Amniotic epithelial cell (primary cell): ENCODE results near the gene CKS2.
"Not testable (repeated sequence)": the region's sequence is repeated elsewhere in the genome, so short reads cannot be mapped to it uniquely, and the experiment has no call there.

ENCODE experiments used
- DNase-seq: peaks from one replicate; pipeline ENCODE4 v3.0.0-alpha.2; 2010; ENCODE audit warnings: low read depth

Gene CKS2

GRCh38 chr9:89311346-89312221 is 589 bp downstream of the CKS2 start:
- no peak for DNase-seq

DNA sequence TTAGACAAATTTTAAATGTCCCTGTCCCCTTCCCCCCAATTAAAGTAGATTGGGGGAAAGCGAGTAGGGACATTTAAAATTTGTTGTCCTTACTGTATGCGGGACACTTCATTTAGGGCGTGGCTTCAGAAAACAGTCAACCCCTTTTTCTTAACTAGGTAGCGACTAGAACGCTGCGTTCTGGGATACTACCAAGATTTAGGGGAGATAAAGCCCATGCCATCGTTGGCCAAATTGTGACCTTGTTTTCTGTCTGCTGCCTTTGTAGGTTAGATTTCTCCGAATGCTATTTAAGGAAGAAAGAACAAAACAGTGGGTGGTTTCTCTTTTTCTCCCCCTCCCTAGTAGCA is 1.2 kb downstream of the CKS2 start:
- no peak for DNase-seq

DNA sequence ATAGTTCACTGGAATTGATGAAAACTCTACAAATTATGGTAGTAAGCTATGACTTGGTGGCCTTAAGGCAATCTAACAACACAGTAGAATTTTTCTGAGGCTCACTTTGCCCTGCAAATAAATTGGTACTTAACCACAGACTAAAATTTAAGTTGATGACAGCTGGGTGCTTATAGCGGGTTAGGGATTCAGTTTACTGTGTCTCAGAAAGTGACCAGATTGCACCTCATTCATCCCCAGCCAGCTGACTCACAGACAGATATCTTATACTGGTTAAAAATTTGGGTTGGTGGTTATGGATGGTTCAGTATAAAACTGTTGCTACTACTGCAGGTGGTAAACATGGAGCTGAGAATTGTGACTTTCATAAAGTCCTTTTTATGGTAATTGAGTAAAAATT is 2.8 kb downstream of the CKS2 start:
- no peak for DNase-seq

- DNase-seq, result no peak
Measured at GRCh38 chr9:89314955-89315354, 4.0 kb downstream of the CKS2 start.

DNA sequence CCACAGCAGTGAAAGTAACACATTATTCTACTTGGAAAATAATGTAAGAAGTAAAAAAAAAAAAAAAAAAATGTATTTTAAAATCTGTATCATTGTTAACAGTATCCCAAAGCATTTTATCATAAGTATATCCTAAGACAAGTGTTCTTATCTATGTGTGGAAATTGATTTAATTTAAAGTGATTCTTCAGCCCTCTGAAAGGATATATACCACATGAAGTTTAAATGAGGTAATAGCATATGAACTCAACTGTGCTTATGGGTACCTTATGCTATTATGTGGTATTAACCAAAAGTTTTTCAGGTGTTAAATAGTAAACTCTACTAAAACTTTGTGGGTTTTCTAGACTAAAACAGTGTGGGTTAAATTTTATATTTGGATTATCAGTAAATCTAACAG is 4.5 kb downstream of the CKS2 start:
- no peak for DNase-seq

- no peak for DNase-seq
Measured at GRCh38 chr9:89317282-89317681, 6.3 kb downstream of the CKS2 start.

DNA sequence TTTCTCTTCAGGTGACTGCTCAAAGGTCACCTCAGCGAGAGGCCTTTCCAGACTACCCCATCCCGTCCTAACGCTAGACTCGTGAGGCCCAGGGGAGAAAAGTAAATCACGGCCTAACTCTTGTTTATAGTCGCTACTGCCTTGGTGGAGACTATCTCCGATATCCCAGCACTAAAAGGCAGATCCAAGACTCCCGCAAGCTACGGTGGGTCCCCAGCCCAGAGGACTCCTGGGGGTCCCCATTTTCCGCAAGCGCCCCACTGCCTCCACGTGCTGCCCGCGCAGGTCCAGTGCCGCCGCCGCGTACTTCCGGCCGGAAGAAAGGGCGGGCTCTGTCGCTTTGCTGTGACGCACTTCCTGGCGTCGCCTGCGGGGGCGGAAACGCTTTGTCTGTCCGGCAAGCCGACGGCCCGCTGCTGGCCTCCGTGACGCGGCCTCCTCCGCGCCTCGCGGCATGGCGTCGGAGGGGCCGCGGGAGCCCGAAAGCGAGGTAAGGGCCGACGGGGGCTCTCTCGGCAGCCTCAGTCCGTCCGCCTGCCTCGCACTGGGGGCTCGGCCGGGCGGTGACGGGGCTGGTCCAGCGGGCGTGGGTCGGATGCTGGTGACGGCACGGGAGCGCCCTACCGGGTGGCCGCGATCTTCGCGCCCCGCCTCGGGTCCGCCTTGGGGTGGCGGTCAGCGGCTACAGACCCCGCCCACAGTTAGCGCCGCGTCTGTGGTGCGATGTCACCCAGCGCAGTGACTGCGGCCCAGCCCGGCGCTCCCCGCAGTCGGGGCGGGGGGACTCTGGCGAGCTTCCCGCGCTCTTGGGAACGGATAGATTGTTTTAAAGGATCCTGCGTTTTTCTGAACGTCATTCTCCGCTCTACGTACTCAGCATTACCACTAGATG is 7.4 kb downstream of the CKS2 start, which contains the start of gene SECISBP2:
TSS of gene SECISBP2 (plus strand) at position 378 of the 892 bp plus-strand sequence. CDS start at position 455, 77 bp downstream.
- DNase-seq, result peak; percentile 93

GRCh38 chr9:89319015-89319905 is 8.3 kb downstream of the CKS2 start:
- DNase-seq, result no peak

GRCh38 chr9:89323390-89323789 is 12.4 kb downstream of the CKS2 start:
- no peak for DNase-seq

GRCh38 chr9:89325733-89326132 is 14.7 kb downstream of the CKS2 start:
- DNase-seq, result no peak

- DNase-seq, result no peak
Measured at GRCh38 chr9:89328064-89328463, 17.1 kb downstream of the CKS2 start.

DNA sequence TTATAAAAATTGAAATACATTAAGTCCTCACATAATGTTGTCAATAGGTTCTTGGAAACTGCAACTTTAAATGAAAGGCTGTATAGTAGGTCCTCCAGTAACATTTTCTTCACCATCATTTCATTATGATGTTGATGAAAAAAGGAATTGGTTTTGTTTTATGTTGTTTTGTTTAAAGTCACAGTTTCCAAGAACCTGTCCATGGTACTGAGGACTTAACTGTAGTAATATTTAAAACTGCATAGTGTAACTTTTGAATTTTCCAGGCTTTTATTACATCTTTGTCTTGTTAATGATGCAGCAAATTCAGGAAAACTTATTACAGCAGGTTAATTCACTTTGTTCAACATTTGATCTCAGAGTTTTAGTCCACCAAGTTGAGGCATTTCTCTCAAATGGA is 18.9 kb downstream of the CKS2 start:
- DNase-seq, result no peak

- DNase-seq, result no peak
Measured at GRCh38 chr9:89330513-89330912, 19.5 kb downstream of the CKS2 start.

- DNase-seq, result no peak
Measured at GRCh38 chr9:89339807-89340206, 28.8 kb downstream of the CKS2 start.

DNA sequence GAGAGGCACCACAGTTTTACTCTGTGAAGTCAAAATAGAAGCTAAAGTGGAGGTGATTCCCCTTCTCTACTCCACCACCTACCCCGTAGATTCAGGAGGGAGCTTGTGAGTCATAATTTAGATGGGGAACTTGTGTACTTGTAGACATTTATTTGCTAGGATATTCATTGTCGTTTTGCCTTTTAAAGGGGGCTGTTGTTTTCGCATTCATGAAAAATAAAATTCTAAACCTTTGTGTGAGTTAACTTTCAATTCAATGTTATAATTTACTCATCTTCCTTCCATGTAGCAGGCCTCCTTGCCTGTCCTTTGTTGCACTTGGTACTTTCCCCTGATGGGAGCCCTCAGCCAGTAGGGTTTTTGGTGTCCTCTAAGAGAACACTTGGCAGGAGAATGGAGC is 29.3 kb downstream of the CKS2 start:
- no peak for DNase-seq

DNA sequence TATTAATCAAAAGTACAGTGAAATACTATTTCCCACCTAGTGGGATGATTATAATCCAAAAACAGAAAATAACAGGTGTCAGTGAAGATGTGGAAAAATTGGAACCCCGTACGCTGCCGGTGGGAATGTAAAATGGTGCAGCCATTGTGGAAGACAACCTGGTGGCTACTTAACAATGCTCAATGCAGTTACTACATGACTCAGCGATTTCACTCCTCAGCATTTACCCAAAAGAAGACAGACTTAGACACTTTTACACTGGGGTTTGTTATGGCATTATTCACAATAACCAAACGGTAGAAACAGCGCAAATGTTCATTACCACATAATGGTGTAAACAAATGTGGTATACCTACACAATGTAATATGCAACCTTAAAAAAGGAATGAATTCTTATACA is 31.2 kb downstream of the CKS2 start:
- DNase-seq, result no peak

DNA sequence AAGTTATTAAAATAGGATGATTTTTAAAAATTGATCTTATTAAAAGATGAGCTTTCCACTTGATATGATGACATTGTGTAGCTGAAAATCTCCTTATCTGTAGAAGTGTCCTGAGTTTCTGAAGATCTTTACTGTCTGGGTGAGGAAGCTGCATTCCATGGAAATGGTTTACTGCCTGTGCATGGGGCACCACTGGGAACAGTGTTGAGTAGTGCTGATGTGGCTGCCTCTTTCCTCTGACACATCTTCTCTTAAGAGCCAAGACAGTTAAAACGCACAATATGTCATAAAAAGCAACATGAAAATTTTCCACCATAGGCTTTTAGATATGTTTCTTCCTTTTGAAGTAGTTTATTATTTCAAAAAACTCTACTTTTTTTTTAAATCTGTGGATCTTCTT is 32.0 kb downstream of the CKS2 start:
- peak; percentile 18 for DNase-seq

DNA sequence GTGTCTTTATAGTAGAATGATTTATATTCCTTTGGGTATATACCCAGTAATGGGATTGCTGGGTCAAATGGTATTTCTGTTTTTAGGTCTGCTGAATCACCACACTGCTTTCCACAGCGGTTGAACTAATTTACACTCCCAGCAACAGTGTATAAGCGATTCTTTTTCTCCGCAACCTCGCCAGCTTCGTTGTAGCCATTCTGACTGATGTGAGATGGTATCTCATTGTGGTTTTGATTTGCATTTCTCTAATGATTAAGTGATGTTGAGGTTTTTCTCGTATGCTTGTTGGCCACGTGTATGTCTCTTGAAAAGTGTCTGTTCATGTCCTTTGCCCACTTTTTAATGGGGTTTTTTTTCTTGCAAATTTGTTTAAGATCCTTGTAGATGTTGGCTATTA is 32.8 kb downstream of the CKS2 start:
- DNase-seq, result not testable (repeated sequence)

GRCh38 chr9:89345476-89345875 is 34.5 kb downstream of the CKS2 start:
- DNase-seq, result no peak

GRCh38 chr9:89346696-89347095 is 35.7 kb downstream of the CKS2 start:
- DNase-seq, result no peak

DNA sequence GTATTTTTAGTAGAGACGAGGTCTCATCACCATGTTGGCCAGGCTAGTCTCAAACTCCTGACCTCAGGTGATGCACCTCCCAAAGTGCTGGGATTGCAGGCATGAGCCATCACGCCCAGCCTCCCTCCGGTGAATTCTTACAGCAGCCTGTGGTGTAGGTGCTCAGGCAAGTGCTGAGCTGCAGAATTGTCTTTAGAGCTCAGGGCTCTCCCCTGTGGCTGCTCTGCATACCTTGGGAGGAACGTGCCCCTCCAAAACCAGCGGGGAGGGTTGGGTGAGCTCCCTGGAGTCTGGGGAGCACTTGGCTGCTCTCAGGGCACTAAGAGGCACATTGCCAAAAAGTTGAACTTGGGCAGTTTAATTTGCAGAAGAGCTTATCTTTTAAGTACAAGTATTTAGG is 36.7 kb downstream of the CKS2 start:
- no peak for DNase-seq

DNA sequence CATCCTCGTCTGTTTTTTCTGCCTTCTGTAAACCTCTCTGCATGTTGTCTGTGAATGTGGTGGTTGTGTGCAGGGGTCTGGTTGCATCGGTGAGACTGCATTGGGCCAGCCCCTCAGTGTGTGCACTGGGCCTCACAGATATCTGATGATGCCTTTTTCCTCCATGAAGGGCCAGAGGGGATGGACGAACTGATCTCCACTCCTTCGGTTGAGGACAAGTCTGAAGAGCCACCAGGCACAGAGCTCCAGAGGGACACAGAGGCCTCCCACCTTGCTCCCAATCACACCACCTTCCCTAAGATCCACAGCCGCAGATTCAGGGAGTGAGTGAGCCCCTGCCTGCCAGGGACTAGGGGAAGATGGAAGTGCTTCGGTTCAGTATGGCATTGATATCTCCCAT is 38.6 kb downstream of the CKS2 start:
- DNase-seq, result no peak
